Stimulated activated CD8-positive, alpha-beta memory T cell treated with anti-CD3 and anti-CD28 coated beads, Interleukin-7, amount 100 ng/mL, for 24 hours (primary cell): ENCODE data around the gene PLET1.

Source experiments
- DNase-seq: peaks from one replicate; pipeline ENCODE4 v3.0.0-alpha.2; 2020; ENCODE audit warnings: low read depth

The PLET1 gene

GRCh38 chr11:112238041-112238440 is 22.6 kb downstream of the PLET1 start:
- DNase-seq: no peak

- DNase-seq: no peak
Observed at GRCh38 chr11:112237451-112237850, 23.2 kb downstream of the PLET1 start.

GRCh38 chr11:112235750-112236390 is 24.8 kb downstream of the PLET1 start:
- no peak for DNase-seq

- no peak for DNase-seq
Observed at GRCh38 chr11:112231952-112232351, 28.7 kb downstream of the PLET1 start.

DNA sequence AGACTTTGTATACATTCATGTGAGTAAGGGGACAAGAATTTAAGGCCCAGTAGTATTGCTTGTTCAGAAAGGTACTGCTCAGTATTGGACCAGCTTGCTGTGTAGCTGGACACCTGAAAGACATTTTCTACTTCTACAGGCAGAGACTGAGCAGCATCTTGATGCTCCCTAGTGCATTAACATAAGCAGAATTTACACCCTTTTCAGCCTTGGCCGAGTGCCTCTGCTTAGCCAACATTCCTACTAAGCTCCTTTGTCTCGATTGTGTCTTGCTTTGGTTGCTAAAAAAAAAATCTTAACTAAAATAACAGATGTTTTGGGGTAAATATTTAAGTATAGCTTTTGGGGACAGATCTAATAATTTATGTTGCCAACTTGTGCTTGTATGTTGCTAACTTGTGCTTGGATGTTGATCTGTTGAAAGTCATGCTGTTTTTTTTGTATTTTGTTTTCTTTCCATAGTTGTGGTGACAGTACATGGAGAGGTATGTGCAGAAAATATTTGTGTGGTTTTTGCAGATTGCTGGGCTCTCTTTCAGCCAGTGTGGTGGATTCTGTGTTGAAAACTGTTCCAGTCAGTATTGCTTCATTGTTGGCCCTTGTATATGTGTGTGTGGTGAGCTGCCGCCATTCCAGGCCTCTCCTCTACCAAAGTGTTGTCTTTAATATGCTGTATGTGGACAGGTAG is 30.8 kb downstream of the PLET1 start:
- DNase-seq: no peak

- DNase-seq: no peak
Observed at GRCh38 chr11:112229159-112229558, 31.5 kb downstream of the PLET1 start.

- no peak for DNase-seq
Observed at GRCh38 chr11:112228706-112229105, 32.0 kb downstream of the PLET1 start.

DNA sequence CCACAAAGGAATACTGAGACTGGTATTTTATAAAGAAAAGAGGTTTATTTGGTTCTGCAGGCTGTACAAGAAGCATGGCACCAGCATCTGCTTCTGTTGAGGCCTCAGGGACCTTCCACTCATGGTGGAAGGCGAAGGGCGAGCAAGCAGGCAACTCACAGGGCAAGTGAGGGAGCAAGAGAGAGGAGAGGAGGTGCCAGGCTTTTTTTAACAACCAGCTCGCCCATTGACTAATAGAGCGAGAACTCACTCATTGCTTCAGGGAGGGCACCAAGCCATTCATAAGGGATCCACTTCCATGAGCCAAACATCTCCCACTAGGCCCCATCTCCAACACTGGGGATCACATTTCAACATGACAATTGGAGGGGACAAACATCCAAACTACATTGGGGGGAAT is 33.2 kb downstream of the PLET1 start:
- DNase-seq: no peak

DNA sequence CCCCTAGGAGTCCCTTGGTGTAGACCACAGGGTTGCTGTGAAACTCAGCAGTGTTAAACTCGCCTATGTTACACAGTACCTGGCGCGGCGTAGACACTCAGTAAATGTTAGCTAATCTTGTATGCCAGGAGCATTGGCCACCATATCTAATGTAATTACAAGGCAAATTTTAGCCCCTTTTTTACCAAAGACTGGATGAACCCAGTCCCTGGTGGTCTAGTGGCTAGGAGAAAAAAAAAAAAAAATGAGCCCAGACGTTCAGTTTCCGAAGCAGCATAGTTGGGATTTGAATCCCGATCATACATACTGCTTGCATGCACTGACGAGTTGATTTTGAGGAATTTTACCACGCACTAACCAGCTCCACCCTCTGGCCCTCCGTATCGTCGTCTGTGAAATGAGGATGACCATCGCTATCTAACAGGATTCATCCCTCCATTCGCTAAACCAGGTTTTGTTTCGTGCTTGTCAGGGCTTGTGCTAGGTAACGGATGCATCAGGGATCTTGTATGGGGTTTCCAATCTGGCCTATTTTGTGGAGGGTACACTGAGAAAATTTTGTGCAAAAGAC is 33.7 kb downstream of the PLET1 start:
- DNase-seq: no peak

- peak; percentile 55 for DNase-seq
Observed at GRCh38 chr11:112226062-112226830, 34.4 kb downstream of the PLET1 start, which contains the start of gene PTS. TSS of gene PTS (plus strand) at chr11:112226428. CDS start at chr11:112226444, 16 bp downstream.

- no peak for DNase-seq
Observed at GRCh38 chr11:112225753-112226061, 35.0 kb downstream of the PLET1 start.

DNA sequence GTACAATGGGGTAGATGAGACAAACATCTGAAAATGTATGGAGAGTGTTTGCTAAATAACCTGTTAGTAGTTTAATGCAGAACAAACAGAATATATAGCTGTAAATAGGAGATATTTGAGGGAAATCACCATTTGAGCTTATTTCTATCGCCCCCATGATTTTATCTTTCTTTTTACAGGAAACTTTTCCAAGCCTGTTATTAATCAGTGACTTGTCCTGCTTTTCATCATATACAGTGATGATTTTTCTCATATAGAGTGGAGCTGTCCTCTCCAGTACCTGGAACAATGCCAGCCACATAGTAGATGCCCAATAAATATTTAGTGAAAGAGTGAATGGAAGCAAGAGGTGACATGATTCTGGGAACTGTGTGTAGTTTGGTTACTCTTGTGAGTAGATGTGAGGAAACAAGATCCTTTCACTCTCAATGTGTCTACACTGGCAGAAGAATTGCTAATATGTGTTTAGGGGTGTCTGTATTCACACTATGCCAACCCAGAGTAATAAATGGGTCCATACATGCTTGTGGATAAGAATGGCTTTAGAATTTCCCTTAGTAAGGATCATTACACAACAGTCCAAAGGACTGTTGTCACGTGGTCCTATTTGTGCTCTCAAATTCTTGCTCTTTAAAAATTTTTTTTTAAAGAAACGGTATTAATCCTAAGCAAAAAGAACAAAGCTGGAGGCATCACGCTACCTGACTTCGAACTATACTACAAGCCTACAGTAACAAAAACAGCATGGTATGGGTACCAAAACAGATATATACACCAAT is 36.7 kb downstream of the PLET1 start:
- DNase-seq: no peak

GRCh38 chr11:112223121-112223520 is 37.5 kb downstream of the PLET1 start:
- no peak for DNase-seq

DNA sequence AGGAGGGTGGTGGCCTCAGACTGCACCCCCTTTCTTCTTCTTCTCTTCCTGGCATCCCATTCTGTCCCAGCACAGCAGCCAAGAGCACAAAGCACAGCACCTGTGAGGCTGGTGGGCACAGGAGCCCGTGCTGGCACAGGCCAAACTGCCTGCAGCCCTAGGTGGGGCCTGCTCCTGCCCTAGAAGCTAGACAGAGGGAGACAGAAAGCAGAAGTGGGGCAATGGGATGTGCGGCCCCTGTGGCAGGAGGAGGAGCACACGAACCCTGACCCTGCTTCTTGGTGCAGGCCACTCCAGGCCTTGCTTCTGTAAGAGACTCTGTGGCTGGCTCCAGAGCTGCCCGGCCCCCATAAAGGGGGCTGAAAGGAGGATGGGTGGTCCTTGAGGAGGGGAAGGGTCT is 38.4 kb downstream of the PLET1 start:
- DNase-seq: no peak

GRCh38 chr11:112221274-112221835 is 39.3 kb downstream of the PLET1 start:
- no peak for DNase-seq

DNA sequence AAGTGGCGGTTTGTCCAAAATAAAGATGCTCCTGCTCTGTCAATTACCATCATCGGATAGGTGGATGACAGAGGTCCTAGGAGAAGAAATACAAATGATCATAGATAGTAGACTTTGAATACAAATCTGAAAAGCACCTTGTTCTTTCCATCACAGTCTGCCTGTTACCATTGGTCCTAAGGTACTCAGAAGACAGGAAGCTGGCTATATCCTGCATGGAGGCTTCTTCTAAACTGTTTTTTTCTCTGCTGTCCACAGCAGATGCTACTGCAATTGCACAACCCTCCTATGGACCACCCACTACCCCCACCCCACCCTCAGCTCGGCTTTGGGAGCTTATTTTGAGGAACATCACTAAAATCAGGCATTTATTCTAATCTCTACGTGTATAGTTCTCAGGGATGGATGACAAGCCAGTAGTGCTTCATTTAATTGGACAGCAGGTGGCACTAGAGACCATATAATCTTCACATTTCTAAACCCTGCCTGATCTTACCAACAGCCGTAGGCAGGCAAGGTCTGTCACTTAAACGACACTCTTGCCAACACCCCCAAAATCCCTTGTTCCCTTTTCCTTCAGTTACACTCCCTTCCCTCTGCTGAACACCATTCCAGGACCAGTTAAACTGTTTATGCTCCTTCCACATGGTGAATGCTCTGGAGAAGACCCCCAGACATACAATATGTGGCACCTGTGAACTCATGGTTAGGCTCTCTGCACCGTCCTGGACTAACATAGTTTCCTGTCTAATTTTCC is 41.0 kb downstream of the PLET1 start:
- no peak for DNase-seq

GRCh38 chr11:112216561-112217105 is 44.0 kb downstream of the PLET1 start:
- no peak for DNase-seq

DNA sequence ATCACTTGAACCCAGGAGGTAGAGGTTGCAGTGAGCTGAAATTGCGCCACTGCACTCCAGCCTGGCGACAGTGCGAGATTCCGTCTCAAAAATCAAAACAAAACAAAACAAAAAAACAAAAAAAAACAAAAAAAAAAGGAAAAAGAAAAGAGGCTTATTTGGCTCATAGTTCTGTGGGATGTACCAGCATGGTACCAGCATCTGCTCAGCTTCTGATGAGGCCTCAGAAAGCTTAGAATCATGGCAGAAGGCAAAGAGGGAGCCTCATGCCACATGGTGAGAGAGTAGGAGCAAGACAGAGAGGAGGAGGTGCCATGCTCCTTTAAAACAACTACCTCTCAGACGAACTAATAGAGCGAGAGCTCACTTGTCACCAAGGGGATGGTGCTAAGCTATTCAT is 45.0 kb downstream of the PLET1 start:
- no peak for DNase-seq

DNA sequence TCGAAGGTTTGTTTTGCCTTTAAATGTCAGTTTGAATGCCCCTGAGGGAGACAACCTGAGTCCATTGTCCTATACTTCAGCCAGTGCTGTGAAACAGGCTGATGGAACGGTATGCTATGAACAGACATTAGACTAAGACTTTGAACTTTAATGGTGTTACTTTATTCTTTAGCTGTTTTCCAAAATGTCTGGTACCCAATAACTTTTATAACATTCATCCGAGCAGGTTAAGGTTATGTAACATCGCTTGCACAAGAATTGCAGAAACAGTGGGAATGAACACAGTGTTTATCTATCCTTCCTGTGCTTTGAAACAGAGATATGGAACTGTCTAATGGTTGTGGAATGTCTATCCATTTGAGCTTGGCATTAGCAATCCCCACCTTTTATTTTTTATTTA is 46.9 kb downstream of the PLET1 start:
- no peak for DNase-seq

DNA sequence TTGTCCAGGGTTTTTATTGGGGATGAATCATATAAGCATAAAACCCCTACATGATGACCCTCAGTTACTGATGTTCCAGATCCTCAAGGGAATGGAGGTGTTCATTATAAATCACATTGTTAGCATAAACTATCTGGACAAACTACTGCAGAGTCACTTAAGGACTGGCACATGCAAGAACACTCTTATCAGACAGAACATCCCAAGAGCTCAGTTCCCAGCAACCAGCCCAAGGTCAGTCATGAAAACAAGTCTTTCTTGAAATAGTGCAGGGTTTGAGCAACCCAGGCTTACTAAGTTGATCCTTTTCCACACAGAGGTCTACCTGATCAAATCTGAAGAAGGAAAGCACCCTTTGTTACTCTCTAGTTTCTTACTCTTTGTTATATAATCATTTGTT is 48.0 kb downstream of the PLET1 start:
- no peak for DNase-seq

DNA sequence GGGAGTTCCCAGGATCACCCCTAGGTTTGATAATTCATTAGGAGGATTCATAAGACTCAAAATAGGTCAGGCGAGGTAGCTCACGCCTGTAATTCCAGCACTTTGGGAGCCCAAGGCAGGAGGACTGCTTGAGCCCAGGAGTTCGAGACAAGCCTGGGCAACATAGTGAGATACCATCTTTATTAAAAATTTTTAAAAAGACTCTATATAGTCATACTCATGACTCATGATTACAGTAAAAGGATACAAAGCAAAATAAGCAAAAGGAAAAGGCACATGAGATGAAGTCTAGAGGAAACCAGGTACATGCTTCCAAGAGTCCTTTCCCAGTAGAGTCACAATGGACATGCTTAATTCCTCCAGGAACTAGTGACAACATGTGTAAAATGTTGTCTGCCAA is 48.4 kb downstream of the PLET1 start:
- DNase-seq: no peak
